Left ventricle myocardium inferior (tissue), 1 donor: Measurements from ENCODE around the gene PTCHD1. TPM values are rescaled to one million over a fixed set of nuclear protein-coding genes. Genes with fewer than 3 reads are reported as not detected.

Experiments used
- DNase-seq: peaks from one replicate; pipeline ENCODE4 v3.0.0-alpha.2; 2020
- H3K27ac ChIP-seq: fragments of 200-600 bp; replicated peaks from 2 replicates; pipeline ENCODE4 v1.8.0; 2021
- H3K27me3 ChIP-seq: fragments of 200-600 bp; 2 replicates; pipeline ENCODE4 v1.8.0; 2021; ENCODE audit warnings: low read depth
- H3K36me3 ChIP-seq: fragments of 200-600 bp; 2 replicates; pipeline ENCODE4 v1.8.0; 2021
- H3K4me1 ChIP-seq: fragments of 200-600 bp; 2 replicates; pipeline ENCODE4 v1.8.0; 2021
- H3K4me3 ChIP-seq: fragments of 200-600 bp; 2 replicates; pipeline ENCODE4 v1.8.0; 2021; ENCODE audit warnings: mild to moderate bottlenecking, moderate library complexity
- H3K9me3 ChIP-seq: fragments of 200-600 bp; replicated peaks from 2 replicates; pipeline ENCODE4 v1.8.0; 2021
- intact Hi-C: fragments of 100-400 bp; cut with micrococcal nuclease; formaldehyde crosslinking; loops from one replicate; pipeline ENCODE4 v1.11.0; 2022
- total RNA-seq: library from RNA; stranded (reverse); fragmentation: NEBNext Ultra II Directional; extraction: Animal tissue kit (Norgen Biotek cat#: 25700); gene quantifications from one replicate; pipeline ENCODE4 v1.2.1, GENCODE V29; 2021
- TF ChIP-seq, protein P1 (sequence below): fragments of 200-600 bp; IDR thresholded peaks from 2 replicates; pipeline ENCODE4 v1.8.0; 2021; ENCODE audit warnings: antibody characterized with exemption, mild to moderate bottlenecking, borderline replicate concordance
- donor health status: DM: no; HTN: yes; CAD: no; lungs with severe emphysema.

Gene PTCHD1
- total RNA-seq, 1 donor from 2014 or later: 0.22 TPM

DNA sequence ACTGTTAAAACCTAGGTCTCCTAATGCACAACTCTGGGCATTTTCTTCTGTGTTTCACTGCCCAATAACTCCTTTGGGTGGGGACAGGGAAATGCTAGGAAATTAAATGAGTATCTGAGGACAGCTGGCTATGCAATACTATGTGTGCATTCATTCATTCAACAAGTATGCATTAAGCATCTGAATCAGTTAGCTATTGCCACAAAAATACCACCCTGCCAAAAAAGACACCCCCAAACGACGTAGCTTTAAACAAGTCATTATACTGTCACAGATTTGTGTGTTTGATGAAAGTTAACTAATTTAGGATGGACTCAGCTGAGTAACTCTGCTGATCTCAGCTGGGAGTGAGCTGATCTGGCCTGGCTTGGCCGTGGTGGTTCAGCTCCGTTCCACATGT, 29.8 kb upstream of the PTCHD1 start:
- TF ChIP-seq, protein P1, sequence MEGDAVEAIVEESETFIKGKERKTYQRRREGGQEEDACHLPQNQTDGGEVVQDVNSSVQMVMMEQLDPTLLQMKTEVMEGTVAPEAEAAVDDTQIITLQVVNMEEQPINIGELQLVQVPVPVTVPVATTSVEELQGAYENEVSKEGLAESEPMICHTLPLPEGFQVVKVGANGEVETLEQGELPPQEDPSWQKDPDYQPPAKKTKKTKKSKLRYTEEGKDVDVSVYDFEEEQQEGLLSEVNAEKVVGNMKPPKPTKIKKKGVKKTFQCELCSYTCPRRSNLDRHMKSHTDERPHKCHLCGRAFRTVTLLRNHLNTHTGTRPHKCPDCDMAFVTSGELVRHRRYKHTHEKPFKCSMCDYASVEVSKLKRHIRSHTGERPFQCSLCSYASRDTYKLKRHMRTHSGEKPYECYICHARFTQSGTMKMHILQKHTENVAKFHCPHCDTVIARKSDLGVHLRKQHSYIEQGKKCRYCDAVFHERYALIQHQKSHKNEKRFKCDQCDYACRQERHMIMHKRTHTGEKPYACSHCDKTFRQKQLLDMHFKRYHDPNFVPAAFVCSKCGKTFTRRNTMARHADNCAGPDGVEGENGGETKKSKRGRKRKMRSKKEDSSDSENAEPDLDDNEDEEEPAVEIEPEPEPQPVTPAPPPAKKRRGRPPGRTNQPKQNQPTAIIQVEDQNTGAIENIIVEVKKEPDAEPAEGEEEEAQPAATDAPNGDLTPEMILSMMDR: no peak
- no peaks in the 10 kb centered on the region for H3K36me3 ChIP-seq
- DNase-seq: no peak
- H3K4me1 ChIP-seq: no peaks in the 10 kb centered on the region
- no peaks in the 10 kb centered on the region for H3K9me3 ChIP-seq
- no peak overlapping the region for H3K4me3 ChIP-seq
- H3K27ac ChIP-seq: no peak overlapping the region
- intact Hi-C loops: no loop called here
- H3K27me3 ChIP-seq: no peaks in the 10 kb centered on the region

DNA sequence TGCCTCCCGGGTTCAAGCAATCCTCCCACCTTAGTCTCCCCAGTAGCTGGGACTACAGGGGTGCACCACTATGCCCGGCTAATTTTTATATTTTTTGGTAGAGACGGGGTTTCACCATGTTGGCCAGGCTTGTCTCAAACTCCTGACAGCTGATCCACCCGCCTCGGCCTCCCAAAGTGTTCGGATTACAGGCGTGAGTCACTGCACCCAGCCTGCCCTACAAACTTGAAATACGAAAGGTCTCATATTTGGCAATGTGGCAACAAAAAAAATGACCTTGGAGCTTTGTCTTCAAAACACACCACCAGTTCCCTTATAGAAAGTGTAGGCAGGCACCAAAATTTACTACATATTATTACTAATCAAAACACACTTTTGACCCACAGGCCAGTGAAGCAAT, 22.9 kb upstream of the PTCHD1 start:
- no peak for DNase-seq
- H3K4me1 ChIP-seq: no peaks in the 10 kb centered on the region
- H3K27ac ChIP-seq: no peak overlapping the region
- no peaks in the 10 kb centered on the region for H3K36me3 ChIP-seq
- no peaks in the 10 kb centered on the region for H3K9me3 ChIP-seq
- H3K4me3 ChIP-seq: no peak overlapping the region
- intact Hi-C loops: no loop called here
- TF ChIP-seq, protein P1: no peak
- no peaks in the 10 kb centered on the region for H3K27me3 ChIP-seq

DNA sequence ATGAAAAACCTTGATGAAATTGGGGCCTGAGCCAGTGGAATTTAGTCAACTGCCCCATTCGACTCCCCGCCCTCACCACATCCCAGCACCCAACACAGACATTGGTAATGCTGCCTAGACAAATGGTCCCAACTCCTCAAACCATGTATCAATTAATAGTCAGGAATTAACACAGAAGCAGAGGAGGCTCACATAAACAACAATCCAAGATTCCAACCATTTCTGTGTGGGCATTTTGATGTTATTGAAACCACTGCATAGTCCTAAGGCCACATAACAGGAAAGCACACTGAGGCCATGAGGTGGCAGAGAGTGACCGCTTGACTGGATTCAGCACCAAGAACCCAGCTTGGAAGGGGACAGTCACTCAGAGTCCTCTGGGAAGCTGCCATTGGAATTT, 22.5 kb upstream of the PTCHD1 start:
- Histone ChIP-seq H3K27ac (no peak overlapping the region), H3K4me1 (no peaks in the 10 kb centered on the region), H3K4me3 (no peak overlapping the region), H3K36me3 (no peaks in the 10 kb centered on the region), H3K27me3 (no peaks in the 10 kb centered on the region), H3K9me3 (no peaks in the 10 kb centered on the region)
- DNase-seq: no peak
- TF ChIP-seq, protein P1: no peak
- intact Hi-C loops: no loop called here

DNA sequence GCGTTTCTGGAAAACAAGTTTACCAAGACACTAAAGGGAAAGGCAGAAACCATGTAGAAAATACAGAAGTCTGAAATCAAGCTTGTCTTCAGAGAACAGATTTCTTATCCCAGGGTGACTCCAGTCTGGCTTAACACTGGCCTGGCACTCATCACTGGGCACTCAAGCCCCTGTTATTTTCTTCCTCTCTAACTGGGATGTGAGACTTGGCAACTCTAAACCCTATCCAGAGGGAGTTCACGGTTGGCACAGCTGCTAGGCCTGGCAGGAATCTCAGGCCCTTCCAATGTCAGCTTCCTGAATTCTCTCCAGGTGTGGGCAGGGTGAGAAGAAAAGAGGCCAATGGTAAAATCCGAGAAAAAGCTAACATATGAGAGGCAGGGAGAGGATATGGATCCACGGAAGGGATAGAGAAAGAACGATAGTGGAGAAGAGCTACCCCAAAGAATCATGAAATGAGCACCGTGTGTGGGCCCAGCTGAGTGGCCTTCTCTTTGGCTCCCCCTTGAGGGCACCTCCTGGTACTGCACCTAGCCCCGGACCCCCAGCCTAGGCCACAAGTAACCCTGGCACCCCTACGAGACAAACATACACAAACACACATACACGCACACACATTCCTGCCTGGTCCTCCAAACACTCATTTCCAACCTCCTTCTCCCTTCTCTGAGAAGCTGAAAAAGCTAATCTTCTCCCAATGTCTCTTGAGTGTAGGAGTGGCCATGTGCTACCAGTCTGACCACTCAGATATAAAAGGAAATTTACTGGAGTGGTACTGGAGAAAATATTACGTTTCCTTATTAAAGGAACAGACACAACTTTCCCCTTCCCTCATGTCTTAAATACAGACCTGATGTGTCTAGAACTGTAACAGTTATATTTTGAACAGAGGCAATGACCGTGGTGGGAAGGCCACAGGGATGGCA, 16.6 kb upstream of the PTCHD1 start:
- H3K4me3 ChIP-seq: no peak overlapping the region
- H3K9me3 ChIP-seq: no peaks in the 10 kb centered on the region
- H3K36me3 ChIP-seq: no peaks in the 10 kb centered on the region
- no peaks in the 10 kb centered on the region for H3K4me1 ChIP-seq
- no peak overlapping the region for H3K27ac ChIP-seq
- TF ChIP-seq, protein P1: peak; percentile 62
- intact Hi-C loops: no loop called here
- no peak for DNase-seq
- H3K27me3 ChIP-seq: no peaks in the 10 kb centered on the region

DNA sequence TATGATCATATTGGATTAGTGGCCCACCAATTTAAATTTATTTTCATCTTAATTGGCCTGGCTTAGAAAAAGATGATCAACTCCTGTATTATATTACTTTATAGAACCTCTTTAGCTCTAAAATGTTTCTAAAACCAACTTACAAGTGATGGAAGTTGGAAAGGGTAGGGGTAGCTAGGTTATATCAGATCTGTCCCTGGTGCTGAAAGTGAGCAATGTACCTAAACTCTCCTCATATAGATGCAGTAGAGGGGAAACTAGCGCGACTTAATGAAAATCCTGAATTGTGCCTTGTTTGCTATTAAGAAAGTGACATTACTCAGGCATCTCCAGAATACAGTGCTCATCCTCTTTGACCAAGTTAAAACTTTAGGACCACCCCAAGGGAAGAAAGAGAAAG, 7.5 kb upstream of the PTCHD1 start:
- no peak overlapping the region for H3K4me3 ChIP-seq
- H3K27ac ChIP-seq: no peak overlapping the region
- no peaks in the 10 kb centered on the region for H3K4me1 ChIP-seq
- H3K9me3 ChIP-seq: no peaks in the 10 kb centered on the region
- no peak for DNase-seq
- TF ChIP-seq, protein P1: no peak
- intact Hi-C loops: no loop called here
- H3K27me3 ChIP-seq: peaks cover 15% of the 10 kb centered on the region
- no peaks in the 10 kb centered on the region for H3K36me3 ChIP-seq
